Activated CD4-positive, alpha-beta T cell treated with anti-CD3 and anti-CD28 coated beads, Interleukin-10, Interleukin-2, amounts not matched to agents 100 ng/mL and 50 ng/mL, durations not matched to agents 16 hours and 8 hours (primary cell): ENCODE measurements around the gene FLYWCH2.
A peak's percentile ranks its signal among the peaks of the same experiment; 100 is the strongest.

ENCODE experiments used
- DNase-seq: peaks from one replicate; pipeline ENCODE4 v3.0.0-alpha.2; 2020

Gene FLYWCH2

DNA sequence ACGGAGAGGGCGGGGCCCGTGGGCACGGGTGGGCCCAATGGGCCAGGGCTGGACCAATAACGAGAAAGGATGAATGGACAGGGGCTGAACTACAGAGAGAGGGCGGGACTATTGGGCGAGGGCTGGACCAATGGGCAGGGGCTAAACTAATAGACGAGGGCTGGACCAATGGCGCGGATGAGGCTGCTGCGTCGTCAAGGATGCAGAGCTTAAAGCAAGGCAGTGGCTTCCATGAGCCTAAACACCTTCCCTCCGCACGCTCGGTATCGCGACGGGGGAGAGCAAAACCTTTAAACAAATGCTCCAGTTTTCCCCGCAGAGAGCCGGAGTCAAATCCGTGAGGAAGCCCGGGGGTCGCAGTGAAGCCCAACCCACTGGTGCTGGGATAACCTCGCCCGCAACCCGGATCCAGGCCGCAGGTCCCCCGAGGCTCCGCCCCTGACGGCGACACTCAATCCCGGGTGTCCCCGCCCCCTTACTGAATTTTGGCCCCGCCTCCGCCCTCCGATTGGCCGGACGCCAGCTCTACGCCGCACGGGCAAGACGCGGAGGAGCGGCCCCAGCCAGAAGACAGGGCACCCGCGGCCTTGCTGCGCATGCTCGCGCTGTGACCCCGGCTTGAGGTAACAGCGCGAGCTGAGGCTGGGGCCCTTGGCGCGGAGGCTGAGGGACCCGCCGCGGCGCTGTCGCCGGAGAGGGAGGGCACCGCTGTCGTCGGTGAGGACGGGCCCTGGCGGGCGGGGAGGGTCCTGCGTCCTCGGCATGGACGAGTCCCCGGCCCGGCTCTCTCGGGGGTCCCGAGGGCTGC is at the start of gene FLYWCH2:
Gene FLYWCH2 (plus strand): TSS at position 566 of the 808 bp plus-strand sequence. CDS start 13,235 bp downstream, outside the sequence.
- DNase-seq = peak; percentile 100

- DNase-seq = no peak
These were observed 49.2 kb upstream of the FLYWCH2 start for GRCh38 chr16:2833776-2834175.

DNA sequence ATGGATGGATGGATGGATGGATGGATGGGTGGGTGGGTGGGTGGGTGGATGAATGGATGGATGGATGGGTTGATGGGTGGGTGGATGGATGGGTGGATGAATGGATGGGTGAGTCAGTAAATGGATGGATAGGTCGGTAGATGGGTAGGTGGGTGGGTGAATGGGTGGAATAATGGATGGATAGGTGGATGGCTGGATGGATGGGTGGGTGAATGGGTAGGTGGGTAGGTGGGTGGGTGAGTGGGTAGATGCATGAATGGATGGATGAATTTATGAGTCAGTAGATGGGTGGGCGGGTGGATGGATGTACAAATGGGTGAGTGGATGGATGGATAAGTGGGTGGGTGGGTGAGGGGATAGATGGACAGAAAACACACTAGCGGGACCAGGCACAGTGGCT is 48.0 kb upstream of the FLYWCH2 start:
- DNase-seq = no peak

- no peak for DNase-seq
These were observed 47.1 kb upstream of the FLYWCH2 start for GRCh38 chr16:2835638-2836493.

GRCh38 chr16:2836646-2837508 is 46.1 kb upstream of the FLYWCH2 start:
- no peak for DNase-seq

- peak; percentile 60 for DNase-seq
These were observed 44.1 kb upstream of the FLYWCH2 start for GRCh38 chr16:2838928-2839327.

- no peak for DNase-seq
These were observed 43.2 kb upstream of the FLYWCH2 start for GRCh38 chr16:2839650-2840450.

DNA sequence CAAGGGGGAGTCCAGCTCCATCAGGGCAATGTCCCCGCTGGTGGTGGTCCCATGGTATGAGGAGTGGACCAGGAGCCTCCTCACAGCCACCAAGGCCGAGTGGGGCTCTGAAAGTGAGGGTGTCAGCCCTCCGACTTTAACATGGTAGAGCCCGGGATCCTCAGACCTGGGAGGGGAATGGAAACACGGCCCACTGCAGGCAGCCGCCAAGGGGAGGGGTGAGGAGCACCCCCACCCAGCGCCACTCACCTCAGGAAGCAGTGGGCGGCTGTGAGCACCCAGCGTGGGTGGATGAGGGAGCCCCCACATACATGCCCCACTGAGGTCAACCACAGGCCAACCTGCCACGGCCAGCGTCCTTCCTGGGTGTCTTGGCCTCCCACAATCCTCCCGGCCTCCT is 42.1 kb upstream of the FLYWCH2 start:
- DNase-seq = no peak

- DNase-seq = no peak
These were observed 41.2 kb upstream of the FLYWCH2 start for GRCh38 chr16:2841606-2842339.

DNA sequence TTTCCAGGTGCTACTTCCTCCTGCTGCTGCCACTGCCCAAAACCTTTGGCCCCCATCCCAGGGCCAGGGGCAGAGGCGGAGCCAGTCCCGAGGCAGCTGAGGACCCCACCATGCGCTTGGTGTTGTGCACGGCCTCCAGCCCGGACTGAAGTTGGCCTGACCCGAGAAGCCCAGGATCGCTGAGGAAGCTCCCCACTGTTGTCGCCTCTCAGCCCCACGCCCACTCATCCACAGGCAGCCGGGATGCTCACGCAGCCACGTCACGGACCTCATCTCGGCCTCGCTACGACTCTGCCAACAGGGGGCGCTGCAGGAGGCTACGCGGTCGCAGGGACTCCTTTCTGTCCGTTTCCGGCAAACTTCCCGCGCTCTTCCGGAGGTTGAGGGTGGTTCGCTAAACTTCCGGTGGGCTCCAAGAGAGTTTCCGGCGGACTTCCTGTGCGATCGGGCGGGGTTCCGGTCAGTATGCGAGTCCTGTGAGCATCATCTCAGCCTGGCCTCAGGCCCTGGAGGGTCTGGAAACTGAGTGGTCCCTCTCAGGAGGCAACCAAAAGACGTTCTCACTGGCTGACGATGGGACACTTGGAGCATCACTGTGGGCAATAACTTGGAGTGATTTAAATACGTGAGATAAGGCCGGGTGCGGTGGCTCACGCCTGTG is 40.5 kb upstream of the FLYWCH2 start:
- DNase-seq = peak; percentile 89

DNA sequence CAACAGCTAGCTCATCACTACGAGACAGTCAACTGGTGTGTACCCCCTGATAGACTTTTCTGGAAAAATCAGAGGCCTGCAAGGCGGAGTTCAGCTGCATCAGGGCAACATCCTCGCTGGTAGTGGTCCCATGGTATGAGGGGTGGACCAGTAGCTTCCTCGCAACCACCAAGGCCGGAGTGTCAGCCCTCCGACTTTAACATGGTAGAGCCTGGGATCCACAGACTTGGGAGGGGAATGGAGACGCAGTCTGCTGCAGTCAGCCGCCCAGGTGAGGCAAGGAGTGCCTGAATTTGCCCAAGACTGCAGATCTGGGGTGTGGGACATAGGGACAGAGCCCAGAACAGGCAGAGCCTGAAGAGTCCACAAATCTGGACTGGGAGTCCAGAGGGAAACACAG is 39.5 kb upstream of the FLYWCH2 start:
- DNase-seq = no peak

GRCh38 chr16:2845116-2845515 is 37.9 kb upstream of the FLYWCH2 start:
- no peak for DNase-seq

- DNase-seq = no peak
These were observed 36.3 kb upstream of the FLYWCH2 start for GRCh38 chr16:2846511-2847310.

DNA sequence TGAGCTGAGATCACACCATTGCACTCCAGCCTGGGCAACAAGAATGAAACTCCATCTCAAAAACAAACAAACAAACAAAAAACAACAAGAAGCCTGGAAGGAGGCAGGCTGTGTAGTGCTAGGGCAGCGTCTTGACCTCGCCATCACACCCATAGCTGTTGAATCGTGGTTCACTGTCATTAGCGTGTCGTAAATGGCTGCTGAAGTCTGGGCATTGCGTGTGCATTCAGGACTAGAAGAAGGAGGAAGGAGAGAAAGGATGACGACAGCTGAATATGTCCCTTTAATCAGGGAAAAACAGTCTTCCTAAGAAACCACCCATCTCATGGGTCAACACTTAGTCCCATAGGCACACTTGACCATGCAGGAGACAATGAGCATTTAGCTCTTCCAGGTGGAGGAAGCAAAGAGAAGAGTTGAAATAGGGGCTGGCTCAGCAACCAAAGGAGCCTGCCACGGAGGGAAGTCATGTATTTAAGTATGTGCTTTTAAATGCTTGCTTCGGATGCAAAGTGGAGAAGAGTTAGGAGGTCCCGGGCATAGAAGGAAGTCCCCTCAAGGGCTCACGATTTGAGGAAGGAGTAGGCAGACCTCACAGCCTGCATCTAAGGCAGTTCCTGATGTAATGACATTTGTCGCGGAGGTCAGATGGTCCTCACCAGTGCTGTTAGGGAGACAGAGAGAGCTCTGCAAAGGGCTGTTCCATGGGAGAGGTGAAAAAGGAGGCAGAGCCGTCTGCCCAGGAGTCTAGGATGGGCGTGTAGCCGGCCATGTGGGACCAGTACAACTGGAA is 33.9 kb upstream of the FLYWCH2 start:
- no peak for DNase-seq

DNA sequence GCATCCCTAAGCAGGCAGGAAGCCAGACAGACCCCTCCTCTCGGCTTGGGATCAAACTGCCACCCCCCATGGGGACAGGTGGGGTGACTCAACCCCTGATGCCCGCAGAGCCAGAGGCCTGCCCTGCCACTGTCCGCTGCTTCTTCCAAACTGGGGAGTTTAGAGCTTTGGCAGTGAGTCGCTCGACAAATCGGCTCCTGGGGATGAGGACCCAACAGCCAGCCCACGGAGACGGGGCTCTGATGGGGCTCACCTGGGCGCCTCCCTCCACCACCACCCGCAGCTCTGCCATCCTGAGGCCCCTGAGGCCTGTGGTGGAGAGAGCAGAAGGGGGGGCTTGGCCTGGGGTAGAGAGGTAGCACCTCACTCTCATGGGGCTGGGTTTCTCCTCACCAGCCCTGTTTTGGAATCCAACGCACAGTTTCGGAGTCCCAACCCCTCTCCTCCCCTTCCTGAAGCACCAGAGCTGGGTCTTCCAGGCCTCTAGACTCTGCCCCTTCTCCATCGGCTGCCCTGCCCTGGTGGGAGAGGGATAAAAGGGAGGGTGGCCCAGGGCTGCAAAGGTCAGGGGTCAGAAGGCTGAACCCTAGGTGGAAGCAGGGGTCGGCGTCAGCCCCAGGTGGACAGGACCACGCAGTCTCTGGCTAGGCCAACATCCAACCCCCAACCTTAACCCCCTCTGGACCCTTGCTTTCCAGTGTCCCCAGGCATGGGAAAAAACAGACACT is 30.8 kb upstream of the FLYWCH2 start:
- DNase-seq = no peak

DNA sequence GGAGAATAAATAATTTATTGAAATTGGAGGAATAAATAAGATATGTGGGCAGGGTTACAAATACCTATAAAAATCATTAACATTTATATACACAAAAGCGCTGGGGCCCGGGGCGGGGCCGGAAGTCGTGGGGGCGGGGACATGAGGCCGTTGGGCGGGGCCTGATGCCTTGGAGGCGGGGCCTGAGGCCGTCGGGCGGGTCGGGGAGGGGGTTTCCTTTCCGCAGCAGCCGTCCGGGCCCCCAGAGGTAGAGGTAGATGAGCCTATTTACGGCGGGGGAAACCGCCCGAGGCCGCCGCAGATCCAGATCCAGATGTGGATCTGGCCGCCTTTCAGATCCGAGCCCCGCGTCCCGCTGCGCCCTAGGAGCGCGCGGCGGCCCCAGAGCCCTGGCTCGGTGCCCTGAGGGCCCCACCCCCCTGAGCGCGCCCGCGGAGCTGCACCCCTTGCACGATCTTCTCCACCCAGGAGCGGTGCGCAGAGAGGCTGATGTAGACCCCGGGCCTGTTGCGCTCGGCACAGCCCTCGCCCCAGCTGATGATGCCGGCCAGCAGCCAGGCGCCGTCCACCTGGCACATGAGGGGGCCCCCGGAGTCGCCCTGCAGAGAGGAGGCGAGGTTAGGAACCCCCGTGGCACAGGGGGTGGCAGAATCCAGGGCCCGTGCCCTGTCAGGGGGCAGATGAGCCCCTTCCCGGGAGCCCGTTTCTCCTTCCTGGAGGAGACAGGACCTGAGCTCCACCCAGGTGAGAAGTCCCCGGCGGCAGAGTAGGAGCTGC is 30.1 kb upstream of the FLYWCH2 start:
- DNase-seq = no peak

DNA sequence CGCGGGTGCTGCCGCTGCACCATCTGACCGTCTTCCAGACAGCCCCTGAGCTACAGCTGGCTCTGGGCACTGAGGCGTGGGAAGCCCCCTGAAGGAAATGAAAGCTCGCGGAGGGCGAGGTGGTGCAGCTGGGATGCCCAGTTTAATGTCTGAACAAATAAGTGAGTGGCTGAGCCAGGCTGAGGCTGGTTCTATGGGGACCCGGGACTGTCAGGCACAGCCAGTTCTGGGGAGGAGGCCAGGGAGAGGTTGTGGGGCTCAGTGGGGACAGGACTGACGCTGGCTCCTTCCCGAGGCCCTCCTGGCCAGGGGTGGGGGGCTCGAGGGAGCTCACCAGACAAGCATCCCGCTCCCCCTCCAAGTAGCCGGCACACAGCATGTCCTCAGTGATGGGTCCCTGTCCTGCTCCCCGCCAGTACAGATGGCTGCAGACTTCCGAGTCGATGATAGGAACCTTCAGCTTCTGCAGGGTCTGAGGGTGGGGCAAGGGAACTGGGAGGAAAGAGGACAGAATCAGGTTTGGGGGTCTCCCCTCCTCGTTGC is 29.4 kb upstream of the FLYWCH2 start:
- no peak for DNase-seq
